HepG2 (cell line): ENCODE results near the gene CADM1. TPM values are rescaled to one million over a fixed set of nuclear protein-coding genes. Genes with fewer than 3 reads are reported as not detected.

ENCODE experiments used
- ATAC-seq: fragments of 200-7000 bp; cut with Tn5 transposase; 3 replicates; pipeline ENCODE4 v1.9.1; 2020; ENCODE audit warnings: mild to moderate bottlenecking, moderate library complexity
- BruUV-seq: library from RNA; stranded (reverse); fragments of 400-500 nt; replicated peaks from 2 replicates; lab custom pipeline; 2021; lab: Mats Ljungman, UMichigan
- CTCF ChIA-PET: fragments of 300-600 bp; formaldehyde crosslinking; extraction: SDS; loops from one replicate; lab custom pipeline; 2021; ENCODE audit warnings: low total read pairs, inconsistent platforms, low intra/inter-chr PET ratio; lab: Yijun Ruan, JAX
- POLR2A ChIA-PET: fragments of 350-600 bp; sonication (Branson Sonifier 250); formaldehyde crosslinking; loops from one replicate; lab custom pipeline; 2020; ENCODE audit warnings: antibody characterized with exemption, inconsistent platforms; lab: Yijun Ruan, JAX
- DNase-seq: peaks from one replicate; pipeline ENCODE4 v3.0.0-alpha.2; 2015; ENCODE audit warnings: low spot score
- FAIRE-seq: peaks from 3 replicates; lab custom pipeline; 2011; peaks lifted over from hg19 to GRCh38; lab: Jason Lieb, UNC
- H2AFZ ChIP-seq: one replicate; pipeline ENCODE4 v1.6.1; 2011; ENCODE audit warnings: low read length, inconsistent platforms
- H3K27ac ChIP-seq: fragments of 300-600 bp; 3 replicates; pipeline ENCODE4 v1.8.0; 2011; ENCODE audit warnings: mixed run types, mild to moderate bottlenecking, mixed read lengths, low read length, inconsistent platforms; ENCODE audit not compliant: insufficient read depth; ENCODE audit errors: extremely low read length
- H3K27me3 ChIP-seq, 2 experiments: fragments of 200-600 bp in 1 of 2; 2 replicates in 1 of 2; 3 replicates in 1 of 2; pipeline versions ENCODE4 v1.6.0 to v1.8.0; 2011; ENCODE audit warnings: low read length in 2 of 2, mild to moderate bottlenecking in 2 of 2, moderate library complexity in 2 of 2, inconsistent platforms in 1 of 2; ENCODE audit not compliant: insufficient read depth in 2 of 2, control insufficient read depth in 1 of 2
- H3K36me3 ChIP-seq, 2 experiments: fragments of 200-600 bp in 1 of 2; replicated peaks in 1 of 2; 2 replicates in 1 of 2; 3 replicates in 1 of 2; pipeline versions ENCODE4 v1.5.1 to v1.8.0; 2011; ENCODE audit warnings: low read length in 2 of 2, inconsistent platforms in 1 of 2; ENCODE audit not compliant: insufficient read depth in 2 of 2, control insufficient read depth in 1 of 2
- H3K4me1 ChIP-seq: 2 replicates; pipeline ENCODE4 v1.5.1; 2012; ENCODE audit warnings: low read length, inconsistent platforms; ENCODE audit not compliant: insufficient read depth
- H3K4me2 ChIP-seq: 2 replicates; pipeline ENCODE4 v1.6.0; 2011; ENCODE audit warnings: low read depth, low read length, inconsistent platforms
- H3K4me3 ChIP-seq, 3 experiments: fragments of 200-600 bp in 1 of 3; sonication (generic), shearing (Covaris generic) in 1 of 3; replicated peaks in 1 of 3; 2 replicates each; pipeline ENCODE4 v1.5.1; 2011 to 2016; ENCODE audit warnings: low read length in 3 of 3, inconsistent platforms in 2 of 3, low read depth in 2 of 3, mild to moderate bottlenecking in 2 of 3, control low read depth in 1 of 3, mixed read lengths in 1 of 3; ENCODE audit not compliant: insufficient read depth in 1 of 3
- H3K79me2 ChIP-seq: one replicate; pipeline ENCODE4 v1.6.1; 2011; ENCODE audit warnings: low read length, inconsistent platforms; ENCODE audit not compliant: insufficient read depth
- H3K9ac ChIP-seq: 2 replicates; pipeline ENCODE4 v1.6.0; 2011; ENCODE audit warnings: mild to moderate bottlenecking, low read depth, low read length, inconsistent platforms; ENCODE audit not compliant: insufficient read depth
- H3K9me3 ChIP-seq: 2 replicates; pipeline ENCODE4 v1.5.1; 2012; ENCODE audit warnings: mild to moderate bottlenecking, low read length
- H4K20me1 ChIP-seq: 2 replicates; pipeline ENCODE4 v1.6.0; 2011; ENCODE audit warnings: inconsistent platforms, mild to moderate bottlenecking, low read length, moderate library complexity; ENCODE audit not compliant: insufficient read depth
- MATR3 ChIP-seq: sonication (generic); formaldehyde crosslinking; IDR thresholded peaks from 2 replicates; pipeline ENCODE4 v1.4.0; 2020; ENCODE audit warnings: missing genetic modification reagents
- MTA3 ChIP-seq: sonication (generic); formaldehyde crosslinking; IDR thresholded peaks from 2 replicates; pipeline ENCODE4 v1.4.0; 2020; ENCODE audit warnings: missing genetic modification reagents
- NFIC ChIP-seq: IDR thresholded peaks from 2 replicates; pipeline ENCODE4 v1.6.1; 2012; ENCODE audit warnings: mild to moderate bottlenecking, low read length, inconsistent platforms
- NKX3-1 ChIP-seq: sonication (generic); formaldehyde crosslinking; IDR thresholded peaks from 2 replicates; pipeline ENCODE4 v1.5.0; 2020; ENCODE audit warnings: missing genetic modification reagents
- NR2F2 ChIP-seq: IDR thresholded peaks from 2 replicates; pipeline ENCODE4 v1.6.1; 2012; ENCODE audit warnings: low read depth, inconsistent platforms, borderline replicate concordance
- ZFP62 ChIP-seq: sonication (generic); formaldehyde crosslinking; IDR thresholded peaks from 2 replicates; pipeline ENCODE4 v1.4.0; 2020; ENCODE audit warnings: missing genetic modification reagents
- ZNF33A ChIP-seq: sonication (generic); formaldehyde crosslinking; IDR thresholded peaks from 2 replicates; pipeline ENCODE4 v1.5.1; 2020; ENCODE audit warnings: missing genetic modification reagents, mild to moderate bottlenecking, moderate library complexity, borderline replicate concordance
- ZNF720 ChIP-seq: sonication (generic); formaldehyde crosslinking; IDR thresholded peaks from 2 replicates; pipeline ENCODE4 v1.4.0; 2020; ENCODE audit warnings: missing genetic modification reagents
- ZNF770 ChIP-seq: sonication (generic); formaldehyde crosslinking; IDR thresholded peaks from 2 replicates; pipeline ENCODE4 v1.5.0; 2020; ENCODE audit warnings: mild to moderate bottlenecking, missing genetic modification reagents
- ZSCAN9 ChIP-seq: IDR thresholded peaks from 2 replicates; pipeline ENCODE4 v1.6.1; 2016; ENCODE audit warnings: borderline replicate concordance
- WGBS: methylation state at CpG from one replicate; pipeline ENCODE4 v1.1.6; 2017; ENCODE audit warnings: low lambda C conversion rate; 5-methylcytosine and 5-hydroxymethylcytosine counted together
- in situ Hi-C: cut with HindIII; loops from 2 replicates; pipeline ENCODE4 v1.10.0; 2017; ENCODE audit warnings: low pct_unique_long_range_greater_than_20kb; ENCODE audit not compliant: extremely low pct_ligation_motif_present
- intact Hi-C: fragments of 100-400 bp; cut with micrococcal nuclease; formaldehyde crosslinking; loops from one replicate; pipeline ENCODE4 v1.10.0; 2022; ENCODE audit not compliant: unreplicated experiment
- polyA plus RNA-seq, 8 experiments: library from polyadenylated mRNA; depleted of rRNA in 3 of 8; stranded (reverse) in 7 of 8; unstranded in 1 of 8; fragments of >200 nt; fragmentation: Illumina TruSeq in 4 of 8; extraction: Trizol in 4 of 8; gene quantifications; 2 replicates each; pipeline versions ENCODE4 v1.2.1 to v1.2.3, GENCODE V29; 2011 to 2016; ENCODE audit warnings: low read depth in 4 of 8, missing spikeins in 1 of 8, mixed read lengths in 1 of 8; ENCODE audit not compliant: insufficient read depth in 1 of 8
- total RNA-seq, 5 experiments: library from RNA; depleted of rRNA; stranded (reverse); fragments of >200 nt; fragmentation: Illumina TruSeq; extraction: Trizol; gene quantifications; 2 replicates each; pipeline ENCODE4 v1.2.3, GENCODE V29; 2016; ENCODE audit warnings: low read depth in 1 of 5
- TF ChIP-seq, protein P1 (sequence below): sonication (generic); formaldehyde crosslinking; IDR thresholded peaks from 2 replicates; pipeline ENCODE4 v1.4.0; 2020; ENCODE audit warnings: low read depth, missing genetic modification reagents
- TF ChIP-seq, protein P2 (sequence below): sonication (generic); formaldehyde crosslinking; IDR thresholded peaks from 2 replicates; pipeline ENCODE4 v1.8.0; 2022; ENCODE audit warnings: mild to moderate bottlenecking, missing genetic modification reagents, moderate library complexity

Gene CADM1
- total and polyA plus RNA-seq, 2 of the 13 experiments (the other 11 are each of a cell fraction or from before 2014, with no cell fraction given) = 71.3 to 122 TPM

GRCh38 chr11:115221461-115222069, 282.6 kb downstream of the CADM1 start:
- in situ Hi-C loops = no loop called here
- H3K27ac ChIP-seq = no peak overlapping the region

DNA sequence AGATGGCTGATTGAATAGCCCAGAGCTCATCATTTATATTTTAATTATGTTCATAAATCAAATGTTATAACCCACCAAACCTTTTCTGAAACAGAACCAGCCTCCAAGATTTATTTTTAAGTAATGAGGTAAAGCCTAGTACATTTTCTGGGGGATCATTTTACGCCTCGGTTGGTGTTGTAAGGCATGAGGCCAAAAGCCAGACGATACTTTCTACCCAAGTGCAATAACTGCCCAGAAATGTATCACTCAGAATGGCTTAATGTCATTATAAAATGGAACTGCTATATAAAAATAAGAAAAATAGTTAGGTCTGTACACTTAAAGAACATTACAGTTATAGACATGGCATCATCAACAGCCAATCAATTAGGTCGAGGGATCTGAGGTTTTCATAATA, 283.3 kb downstream of the CADM1 start:
- ATAC-seq (no peak), DNase-seq (no peak), FAIRE-seq (no peak)
- no peak for TF ChIP-seq NFIC
- no peak for TF ChIP-seq ZSCAN9
- TF ChIP-seq, protein P1, sequence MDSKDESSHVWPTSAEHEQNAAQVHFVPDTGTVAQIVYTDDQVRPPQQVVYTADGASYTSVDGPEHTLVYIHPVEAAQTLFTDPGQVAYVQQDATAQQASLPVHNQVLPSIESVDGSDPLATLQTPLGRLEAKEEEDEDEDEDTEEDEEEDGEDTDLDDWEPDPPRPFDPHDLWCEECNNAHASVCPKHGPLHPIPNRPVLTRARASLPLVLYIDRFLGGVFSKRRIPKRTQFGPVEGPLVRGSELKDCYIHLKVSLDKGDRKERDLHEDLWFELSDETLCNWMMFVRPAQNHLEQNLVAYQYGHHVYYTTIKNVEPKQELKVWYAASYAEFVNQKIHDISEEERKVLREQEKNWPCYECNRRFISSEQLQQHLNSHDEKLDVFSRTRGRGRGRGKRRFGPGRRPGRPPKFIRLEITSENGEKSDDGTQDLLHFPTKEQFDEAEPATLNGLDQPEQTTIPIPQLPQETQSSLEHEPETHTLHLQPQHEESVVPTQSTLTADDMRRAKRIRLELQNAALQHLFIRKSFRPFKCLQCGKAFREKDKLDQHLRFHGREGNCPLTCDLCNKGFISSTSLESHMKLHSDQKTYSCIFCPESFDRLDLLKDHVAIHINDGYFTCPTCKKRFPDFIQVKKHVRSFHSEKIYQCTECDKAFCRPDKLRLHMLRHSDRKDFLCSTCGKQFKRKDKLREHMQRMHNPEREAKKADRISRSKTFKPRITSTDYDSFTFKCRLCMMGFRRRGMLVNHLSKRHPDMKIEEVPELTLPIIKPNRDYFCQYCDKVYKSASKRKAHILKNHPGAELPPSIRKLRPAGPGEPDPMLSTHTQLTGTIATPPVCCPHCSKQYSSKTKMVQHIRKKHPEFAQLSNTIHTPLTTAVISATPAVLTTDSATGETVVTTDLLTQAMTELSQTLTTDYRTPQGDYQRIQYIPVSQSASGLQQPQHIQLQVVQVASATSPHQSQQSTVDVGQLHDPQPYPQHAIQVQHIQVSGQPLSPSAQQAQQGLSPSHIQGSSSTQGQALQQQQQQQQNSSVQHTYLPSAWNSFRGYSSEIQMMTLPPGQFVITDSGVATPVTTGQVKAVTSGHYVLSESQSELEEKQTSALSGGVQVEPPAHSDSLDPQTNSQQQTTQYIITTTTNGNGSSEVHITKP (CRISPR knock-in tag) = no peak
- TF ChIP-seq NR2F2 = no peak
- no peak for TF ChIP-seq ZNF720 (CRISPR knock-in tag)
- TF ChIP-seq, protein P2, sequence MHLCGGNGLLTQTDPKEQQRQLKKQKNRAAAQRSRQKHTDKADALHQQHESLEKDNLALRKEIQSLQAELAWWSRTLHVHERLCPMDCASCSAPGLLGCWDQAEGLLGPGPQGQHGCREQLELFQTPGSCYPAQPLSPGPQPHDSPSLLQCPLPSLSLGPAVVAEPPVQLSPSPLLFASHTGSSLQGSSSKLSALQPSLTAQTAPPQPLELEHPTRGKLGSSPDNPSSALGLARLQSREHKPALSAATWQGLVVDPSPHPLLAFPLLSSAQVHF (CRISPR knock-in tag) = no peak
- TF ChIP-seq MTA3 (CRISPR knock-in tag) = no peak
- no peak for TF ChIP-seq ZNF770 (CRISPR knock-in tag)
- no peak for TF ChIP-seq MATR3 (CRISPR knock-in tag)
- no peak for TF ChIP-seq ZNF33A
- TF ChIP-seq ZFP62 (CRISPR knock-in tag) = no peak
- H3K79me2 ChIP-seq = no peaks in the 10 kb centered on the region
- in situ Hi-C loops = no loop called here
- WGBS = 94% methylated on average over 4 of the region's 4 CpGs
- no peaks in the 10 kb centered on the region for H4K20me1 ChIP-seq
- H3K27me3 ChIP-seq = no peaks in the 10 kb centered on the region
- no peak overlapping the region for H3K27ac ChIP-seq
- intact Hi-C loops = no loop called here
- H3K4me1 ChIP-seq = no peaks in the 10 kb centered on the region
- H3K4me3 ChIP-seq = no peak overlapping the region
- peaks cover 8 to 49% of the 10 kb centered on the region in 2 experiments for H3K36me3 ChIP-seq
- H3K9me3 ChIP-seq = no peaks in the 10 kb centered on the region
- no peak overlapping the region for H2AFZ ChIP-seq
- no peak overlapping the region for H3K9ac ChIP-seq
- CTCF ChIA-PET = no interaction called here
- BruUV-seq = no TSS peak
- POLR2A ChIA-PET = no interaction called here
- no peak overlapping the region for H3K4me2 ChIP-seq

More at GRCh38 chr11:115221461-115222069, 282.6 kb downstream of the CADM1 start:
- no peaks in the 10 kb centered on the region for H3K27me3 ChIP-seq
- peaks cover 7 to 47% of the 10 kb centered on the region in 2 experiments for H3K36me3 ChIP-seq
- no peak overlapping the region for H2AFZ ChIP-seq
- no peak overlapping the region for H3K9ac ChIP-seq
- FAIRE-seq = no peak
- H3K4me1 ChIP-seq = no peaks in the 10 kb centered on the region
- ChIA-PET POLR2A (no interaction called here), CTCF (no interaction called here)
- 94% methylated on average over 2 of the region's 2 CpGs for WGBS
- no peak for ATAC-seq
- no peaks in the 10 kb centered on the region for H3K9me3 ChIP-seq
- H4K20me1 ChIP-seq = no peaks in the 10 kb centered on the region
- no peaks in the 10 kb centered on the region for H3K79me2 ChIP-seq
- no peak overlapping the region for H3K4me3 ChIP-seq
- TF ChIP-seq NKX3-1 (CRISPR knock-in tag) = no peak
- intact Hi-C loops = no loop called here
- DNase-seq = no peak
- H3K4me2 ChIP-seq = no peak overlapping the region
- no TSS peak for BruUV-seq
